HepG2 (cell line): ENCODE data around the gene PRR35. TPM values are rescaled to one million over a fixed set of nuclear protein-coding genes. Genes with fewer than 3 reads are reported as not detected.
A peak's percentile ranks its signal among the peaks of the same experiment; 100 is the strongest.

Source experiments
- CBX5 ChIP-seq: sonication (generic); formaldehyde crosslinking; IDR thresholded peaks from 2 replicates; pipeline ENCODE4 v1.4.0; 2020; ENCODE audit warnings: missing genetic modification reagents, borderline replicate concordance
- CREM ChIP-seq, 2 experiments: sonication (generic) in 1 of 2; formaldehyde crosslinking in 1 of 2; IDR thresholded peaks; 2 replicates each; pipeline versions ENCODE4 v1.4.0 to v1.6.1; 2016 to 2020; ENCODE audit warnings: antibody characterized with exemption in 1 of 2, mild to moderate bottlenecking in 1 of 2, missing genetic modification reagents in 1 of 2
- JDP2 ChIP-seq: sonication (generic); formaldehyde crosslinking; IDR thresholded peaks from 2 replicates; pipeline ENCODE4 v1.8.1; 2022; ENCODE audit warnings: missing genetic modification reagents, borderline replicate concordance
- MXI1 ChIP-seq: IDR thresholded peaks from 3 replicates; pipeline ENCODE4 v1.6.1; 2012; ENCODE audit warnings: low read depth, low read length, inconsistent platforms, borderline replicate concordance
- NFYC ChIP-seq: IDR thresholded peaks from 2 replicates; pipeline ENCODE4 v1.6.1; 2016; ENCODE audit warnings: missing genetic modification reagents, missing compliant biosample characterization
- PAWR ChIP-seq: sonication (generic); formaldehyde crosslinking; IDR thresholded peaks from 2 replicates; pipeline ENCODE4 v1.4.0; 2020; ENCODE audit warnings: missing genetic modification reagents, mild to moderate bottlenecking, borderline replicate concordance
- PPARG ChIP-seq: conservative IDR thresholded peaks from 2 replicates; pipeline ENCODE4 v1.6.1; 2016; ENCODE audit warnings: missing biosample characterization, missing genetic modification reagents
- SMAD3 ChIP-seq: sonication (generic); formaldehyde crosslinking; IDR thresholded peaks from 2 replicates; pipeline ENCODE4 v1.4.0; 2020; ENCODE audit warnings: missing genetic modification reagents
- SNAPC2 ChIP-seq: sonication (generic); formaldehyde crosslinking; IDR thresholded peaks from 2 replicates; pipeline ENCODE4 v1.8.1; 2022; ENCODE audit warnings: mild to moderate bottlenecking, missing genetic modification reagents
- STAG1 ChIP-seq: sonication (generic); formaldehyde crosslinking; IDR thresholded peaks from 2 replicates; pipeline ENCODE4 v1.4.0; 2020; ENCODE audit warnings: missing genetic modification reagents
- ZBTB7B ChIP-seq: sonication (generic); formaldehyde crosslinking; IDR thresholded peaks from 2 replicates; pipeline ENCODE4 v1.4.0; 2020; ENCODE audit warnings: missing genetic modification reagents
- ZMAT3 ChIP-seq: sonication (generic); formaldehyde crosslinking; conservative IDR thresholded peaks from 2 replicates; pipeline ENCODE4 v1.7.0; 2021; ENCODE audit warnings: missing genetic modification reagents
- ZNF10 ChIP-seq: sonication (generic); formaldehyde crosslinking; IDR thresholded peaks from 2 replicates; pipeline ENCODE4 v1.4.0; 2020; ENCODE audit warnings: mild to moderate bottlenecking, low read depth, missing genetic modification reagents, borderline replicate concordance
- ZNF569 ChIP-seq: sonication (generic); formaldehyde crosslinking; IDR thresholded peaks from 2 replicates; pipeline ENCODE4 v1.5.0; 2020; ENCODE audit warnings: mild to moderate bottlenecking, missing genetic modification reagents, moderate library complexity, borderline replicate concordance
- ZNF644 ChIP-seq: IDR thresholded peaks from 2 replicates; pipeline ENCODE4 v1.6.1; 2016; ENCODE audit warnings: low read depth
- ZNF776 ChIP-seq: sonication (generic); formaldehyde crosslinking; IDR thresholded peaks from 2 replicates; pipeline ENCODE4 v1.4.0; 2020; ENCODE audit warnings: mild to moderate bottlenecking, missing genetic modification reagents
- polyA plus RNA-seq, 8 experiments: library from polyadenylated mRNA; depleted of rRNA in 3 of 8; stranded (reverse) in 7 of 8; unstranded in 1 of 8; fragments of >200 nt; fragmentation: Illumina TruSeq in 4 of 8; extraction: Trizol in 4 of 8; gene quantifications; 2 replicates each; pipeline versions ENCODE4 v1.2.1 to v1.2.3, GENCODE V29; 2011 to 2016; ENCODE audit warnings: low read depth in 4 of 8, missing spikeins in 1 of 8, mixed read lengths in 1 of 8; ENCODE audit not compliant: insufficient read depth in 1 of 8
- total RNA-seq, 5 experiments: library from RNA; depleted of rRNA; stranded (reverse); fragments of >200 nt; fragmentation: Illumina TruSeq; extraction: Trizol; gene quantifications; 2 replicates each; pipeline ENCODE4 v1.2.3, GENCODE V29; 2016; ENCODE audit warnings: low read depth in 1 of 5
- TF ChIP-seq, protein P1 (sequence below): sonication (generic); formaldehyde crosslinking; IDR thresholded peaks from 2 replicates; pipeline ENCODE4 v1.4.0; 2020; ENCODE audit warnings: mild to moderate bottlenecking, missing genetic modification reagents
- TF ChIP-seq, protein P2 (sequence below), 2 experiments: sonication (generic) in 1 of 2; formaldehyde crosslinking in 1 of 2; IDR thresholded peaks; 2 replicates each; pipeline versions ENCODE4 v1.4.0 to v1.6.1; 2018 to 2020; ENCODE audit warnings: missing genetic modification reagents in 2 of 2, borderline replicate concordance in 1 of 2, low read depth in 1 of 2, mild to moderate bottlenecking in 1 of 2, missing biosample characterization in 1 of 2
- TF ChIP-seq, protein P3 (sequence below): conservative IDR thresholded peaks from 2 replicates; pipeline ENCODE4 v1.6.1; 2018; ENCODE audit warnings: missing genetic modification reagents
- TF ChIP-seq, protein P4 (sequence below): IDR thresholded peaks from 2 replicates; pipeline ENCODE4 v1.6.1; 2016; ENCODE audit warnings: mild to moderate bottlenecking, missing biosample characterization, missing genetic modification reagents
- TF ChIP-seq, protein P5 (sequence below): sonication (generic); IDR thresholded peaks from 2 replicates; pipeline ENCODE4 v1.6.1; 2016; ENCODE audit warnings: low read depth, borderline replicate concordance
- TF ChIP-seq, protein P6 (sequence below): sonication (generic); formaldehyde crosslinking; IDR thresholded peaks from 2 replicates; pipeline ENCODE4 v1.4.0; 2020; ENCODE audit warnings: mild to moderate bottlenecking, missing genetic modification reagents

PRR35 gene
- total and polyA plus RNA-seq, 2 of the 13 experiments (the other 11 are each of a cell fraction or from before 2014, with no cell fraction given): 0.07 to 0.16 TPM

DNA sequence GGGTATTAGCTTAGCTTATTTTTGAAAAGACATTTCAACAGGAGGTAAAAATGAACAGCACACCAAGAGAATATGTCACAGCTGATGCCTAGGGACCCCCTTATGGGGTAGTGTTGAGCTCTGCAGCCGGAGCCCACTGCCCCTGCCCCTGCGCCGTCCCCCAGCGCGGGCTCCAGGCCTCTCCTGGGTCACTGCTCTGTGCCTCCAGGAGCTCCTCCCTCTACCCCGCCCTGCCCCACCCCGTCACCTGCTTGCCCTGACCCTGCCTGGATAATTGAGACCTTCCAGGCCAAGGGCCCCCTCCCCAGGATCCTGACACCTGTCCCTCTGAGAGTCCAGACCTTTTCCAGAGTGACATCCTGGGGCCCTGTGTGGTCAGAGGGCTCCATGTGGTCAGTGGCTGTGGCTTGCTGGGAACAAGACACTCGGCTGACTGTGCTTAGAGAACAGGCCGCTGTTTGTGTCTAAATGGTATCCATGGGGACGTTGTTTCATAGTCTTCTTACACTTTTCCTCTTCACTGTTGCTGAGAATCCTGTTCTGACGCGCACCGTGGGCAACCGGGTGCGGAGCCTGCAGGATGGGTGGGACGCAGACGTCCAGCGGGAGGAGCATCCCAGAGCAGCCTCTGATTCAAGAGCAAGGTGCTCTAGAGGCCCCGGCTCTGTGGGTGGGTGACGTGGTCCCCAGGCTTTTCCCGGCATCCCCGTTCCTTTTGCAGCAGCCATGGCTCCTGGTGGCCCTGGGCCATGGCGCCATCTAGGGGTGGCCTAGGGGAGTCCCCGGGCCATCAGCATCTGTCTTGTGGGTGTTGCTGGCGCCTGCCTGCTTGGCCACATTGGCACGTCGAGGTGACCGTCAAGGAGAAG lies 50.6 kb downstream of the PRR35 start (continued):
- TF ChIP-seq PAWR (CRISPR knock-in tag) (no peak), ZNF644 (CRISPR knock-in tag) (no peak), ZNF569 (no peak), PPARG (CRISPR knock-in tag) (0 out of 2 replicates have a peak, but pooled peaks have one; percentile 9), STAG1 (CRISPR knock-in tag) (peak; percentile 82), SNAPC2 (no peak), JDP2 (CRISPR knock-in tag) (no peak), SMAD3 (CRISPR knock-in tag) (0 out of 2 replicates have a peak, but pooled peaks have one; percentile 48), CBX5 (CRISPR knock-in tag) (peak; percentile 50; the same call in 1 of the 2 replicates), ZNF10 (no peak), ZBTB7B (peak; percentile 37; the same call in 1 of the 2 replicates), NFYC (peak; percentile 21; the same call in 1 of the 2 replicates), ZNF776 (CRISPR knock-in tag) (0 out of 2 replicates have a peak, but pooled peaks have one; percentile 38), ZMAT3 (CRISPR knock-in tag) (no peak), CREM (IDR thresholded peaks at IDR 0.05) (peak; percentile 34; the same call in 1 of the 2 replicates), CREM (CRISPR knock-in tag; IDR thresholded peaks at IDR 0.05) (no peak), MXI1 (peak; percentile 65; the same call in 1 of the 3 replicates)
- TF ChIP-seq, protein P1, sequence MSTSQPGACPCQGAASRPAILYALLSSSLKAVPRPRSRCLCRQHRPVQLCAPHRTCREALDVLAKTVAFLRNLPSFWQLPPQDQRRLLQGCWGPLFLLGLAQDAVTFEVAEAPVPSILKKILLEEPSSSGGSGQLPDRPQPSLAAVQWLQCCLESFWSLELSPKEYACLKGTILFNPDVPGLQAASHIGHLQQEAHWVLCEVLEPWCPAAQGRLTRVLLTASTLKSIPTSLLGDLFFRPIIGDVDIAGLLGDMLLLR (CRISPR knock-in tag): 0 out of 2 replicates have a peak, but pooled peaks have one; percentile 35
- TF ChIP-seq, protein P2, sequence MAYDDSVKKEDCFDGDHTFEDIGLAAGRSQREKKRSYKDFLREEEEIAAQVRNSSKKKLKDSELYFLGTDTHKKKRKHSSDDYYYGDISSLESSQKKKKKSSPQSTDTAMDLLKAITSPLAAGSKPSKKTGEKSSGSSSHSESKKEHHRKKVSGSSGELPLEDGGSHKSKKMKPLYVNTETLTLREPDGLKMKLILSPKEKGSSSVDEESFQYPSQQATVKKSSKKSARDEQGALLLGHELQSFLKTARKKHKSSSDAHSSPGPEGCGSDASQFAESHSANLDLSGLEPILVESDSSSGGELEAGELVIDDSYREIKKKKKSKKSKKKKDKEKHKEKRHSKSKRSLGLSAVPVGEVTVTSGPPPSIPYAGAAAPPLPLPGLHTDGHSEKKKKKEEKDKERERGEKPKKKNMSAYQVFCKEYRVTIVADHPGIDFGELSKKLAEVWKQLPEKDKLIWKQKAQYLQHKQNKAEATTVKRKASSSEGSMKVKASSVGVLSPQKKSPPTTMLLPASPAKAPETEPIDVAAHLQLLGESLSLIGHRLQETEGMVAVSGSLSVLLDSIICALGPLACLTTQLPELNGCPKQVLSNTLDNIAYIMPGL (CRISPR knock-in tag; IDR thresholded peaks at IDR 0.05; ENCODE audit: borderline replicate concordance in 1 of 2, low read depth in 1 of 2): peak; percentile 54 to 80; a peak in 1 of 4 replicates
- TF ChIP-seq, protein P3, sequence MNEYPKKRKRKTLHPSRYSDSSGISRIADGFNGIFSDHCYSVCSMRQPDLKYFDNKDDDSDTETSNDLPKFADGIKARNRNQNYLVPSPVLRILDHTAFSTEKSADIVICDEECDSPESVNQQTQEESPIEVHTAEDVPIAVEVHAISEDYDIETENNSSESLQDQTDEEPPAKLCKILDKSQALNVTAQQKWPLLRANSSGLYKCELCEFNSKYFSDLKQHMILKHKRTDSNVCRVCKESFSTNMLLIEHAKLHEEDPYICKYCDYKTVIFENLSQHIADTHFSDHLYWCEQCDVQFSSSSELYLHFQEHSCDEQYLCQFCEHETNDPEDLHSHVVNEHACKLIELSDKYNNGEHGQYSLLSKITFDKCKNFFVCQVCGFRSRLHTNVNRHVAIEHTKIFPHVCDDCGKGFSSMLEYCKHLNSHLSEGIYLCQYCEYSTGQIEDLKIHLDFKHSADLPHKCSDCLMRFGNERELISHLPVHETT: no peak
- TF ChIP-seq, protein P4, sequence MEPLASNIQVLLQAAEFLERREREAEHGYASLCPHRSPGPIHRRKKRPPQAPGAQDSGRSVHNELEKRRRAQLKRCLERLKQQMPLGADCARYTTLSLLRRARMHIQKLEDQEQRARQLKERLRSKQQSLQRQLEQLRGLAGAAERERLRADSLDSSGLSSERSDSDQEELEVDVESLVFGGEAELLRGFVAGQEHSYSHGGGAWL: 0 out of 2 replicates have a peak, but pooled peaks have one; percentile 18
- TF ChIP-seq, protein P5, sequence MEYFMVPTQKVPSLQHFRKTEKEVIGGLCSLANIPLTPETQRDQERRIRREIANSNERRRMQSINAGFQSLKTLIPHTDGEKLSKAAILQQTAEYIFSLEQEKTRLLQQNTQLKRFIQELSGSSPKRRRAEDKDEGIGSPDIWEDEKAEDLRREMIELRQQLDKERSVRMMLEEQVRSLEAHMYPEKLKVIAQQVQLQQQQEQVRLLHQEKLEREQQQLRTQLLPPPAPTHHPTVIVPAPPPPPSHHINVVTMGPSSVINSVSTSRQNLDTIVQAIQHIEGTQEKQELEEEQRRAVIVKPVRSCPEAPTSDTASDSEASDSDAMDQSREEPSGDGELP: no peak; the same call in 1 of the 2 replicates
- TF ChIP-seq, protein P6, sequence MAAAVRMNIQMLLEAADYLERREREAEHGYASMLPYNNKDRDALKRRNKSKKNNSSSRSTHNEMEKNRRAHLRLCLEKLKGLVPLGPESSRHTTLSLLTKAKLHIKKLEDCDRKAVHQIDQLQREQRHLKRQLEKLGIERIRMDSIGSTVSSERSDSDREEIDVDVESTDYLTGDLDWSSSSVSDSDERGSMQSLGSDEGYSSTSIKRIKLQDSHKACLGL (CRISPR knock-in tag): peak; percentile 60; the same call in 1 of the 2 replicates
